ENCODE results near the gene ATXN7L2.
"Not testable (repeated sequence)": the region's sequence is repeated elsewhere in the genome, so short reads cannot be mapped to it uniquely, and the experiment has no call there.

ATXN7L2 gene

DNA sequence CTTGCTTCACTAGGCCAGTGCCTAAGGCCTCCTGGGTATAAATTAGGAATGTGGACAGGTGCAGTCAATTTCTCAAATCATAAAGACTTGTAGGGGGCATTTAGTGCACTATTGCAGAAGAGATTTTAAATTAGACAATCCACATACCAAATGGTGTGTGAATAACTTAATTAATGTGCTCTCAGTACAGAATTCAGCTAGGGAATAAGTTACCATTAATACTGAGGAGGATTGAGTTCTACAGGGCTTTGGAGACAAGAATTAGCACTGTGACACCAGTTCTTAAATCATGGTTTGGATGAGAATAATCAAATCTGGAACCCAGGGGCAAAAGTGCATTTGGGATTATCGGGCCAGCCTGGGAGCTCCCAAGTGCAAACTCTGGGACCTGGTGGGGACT lies 15.6 kb upstream of the ATXN7L2 start:
- TF ChIP-seq, protein P1, sequence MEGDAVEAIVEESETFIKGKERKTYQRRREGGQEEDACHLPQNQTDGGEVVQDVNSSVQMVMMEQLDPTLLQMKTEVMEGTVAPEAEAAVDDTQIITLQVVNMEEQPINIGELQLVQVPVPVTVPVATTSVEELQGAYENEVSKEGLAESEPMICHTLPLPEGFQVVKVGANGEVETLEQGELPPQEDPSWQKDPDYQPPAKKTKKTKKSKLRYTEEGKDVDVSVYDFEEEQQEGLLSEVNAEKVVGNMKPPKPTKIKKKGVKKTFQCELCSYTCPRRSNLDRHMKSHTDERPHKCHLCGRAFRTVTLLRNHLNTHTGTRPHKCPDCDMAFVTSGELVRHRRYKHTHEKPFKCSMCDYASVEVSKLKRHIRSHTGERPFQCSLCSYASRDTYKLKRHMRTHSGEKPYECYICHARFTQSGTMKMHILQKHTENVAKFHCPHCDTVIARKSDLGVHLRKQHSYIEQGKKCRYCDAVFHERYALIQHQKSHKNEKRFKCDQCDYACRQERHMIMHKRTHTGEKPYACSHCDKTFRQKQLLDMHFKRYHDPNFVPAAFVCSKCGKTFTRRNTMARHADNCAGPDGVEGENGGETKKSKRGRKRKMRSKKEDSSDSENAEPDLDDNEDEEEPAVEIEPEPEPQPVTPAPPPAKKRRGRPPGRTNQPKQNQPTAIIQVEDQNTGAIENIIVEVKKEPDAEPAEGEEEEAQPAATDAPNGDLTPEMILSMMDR (IDR thresholded peaks at IDR 0.05; ENCODE audit: control insufficient read depth, insufficient read depth, low read depth, low read length, missing control alignments), result no peak
- no peak for DNase-seq (ENCODE audit: low read depth)
- no peak overlapping the region for H3K4me3 ChIP-seq (ENCODE audit: control insufficient read depth, low read depth, low read length)

DNA sequence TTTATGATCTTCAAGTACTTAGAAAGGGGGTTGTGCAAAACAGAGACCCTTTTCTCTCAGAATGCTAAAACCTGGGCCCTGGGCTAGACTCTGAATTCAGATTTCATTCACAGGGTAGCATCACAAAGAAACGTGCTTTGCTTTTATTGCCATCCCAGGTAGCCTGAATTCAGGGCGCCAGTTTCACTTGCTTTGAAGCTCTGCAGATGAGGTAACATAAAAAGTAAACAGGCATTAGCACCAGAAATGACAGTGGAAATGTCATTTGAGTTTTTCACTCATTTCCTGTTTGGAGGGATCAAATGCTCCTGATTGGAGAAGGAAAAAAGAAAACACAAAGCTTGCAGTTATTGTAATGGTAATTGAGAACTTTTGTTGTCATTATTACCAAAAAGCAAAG lies 14.8 kb upstream of the ATXN7L2 start:
- H3K4me3 ChIP-seq (ENCODE audit: control insufficient read depth, low read depth, low read length), result no peak overlapping the region
- TF ChIP-seq, protein P1 (IDR thresholded peaks at IDR 0.05; ENCODE audit: control insufficient read depth, insufficient read depth, low read depth, low read length, missing control alignments), result no peak
- no peak for DNase-seq (ENCODE audit: low read depth)

- TF ChIP-seq, protein P1 (IDR thresholded peaks at IDR 0.05; ENCODE audit: control insufficient read depth, insufficient read depth, low read depth, low read length, missing control alignments), result no peak
- no peak for DNase-seq (ENCODE audit: low read depth)
- H3K4me3 ChIP-seq (ENCODE audit: control insufficient read depth, low read depth, low read length), result no peak overlapping the region
Measured at GRCh38 chr1:109470245-109470644, 13.5 kb upstream of the ATXN7L2 start.

DNA sequence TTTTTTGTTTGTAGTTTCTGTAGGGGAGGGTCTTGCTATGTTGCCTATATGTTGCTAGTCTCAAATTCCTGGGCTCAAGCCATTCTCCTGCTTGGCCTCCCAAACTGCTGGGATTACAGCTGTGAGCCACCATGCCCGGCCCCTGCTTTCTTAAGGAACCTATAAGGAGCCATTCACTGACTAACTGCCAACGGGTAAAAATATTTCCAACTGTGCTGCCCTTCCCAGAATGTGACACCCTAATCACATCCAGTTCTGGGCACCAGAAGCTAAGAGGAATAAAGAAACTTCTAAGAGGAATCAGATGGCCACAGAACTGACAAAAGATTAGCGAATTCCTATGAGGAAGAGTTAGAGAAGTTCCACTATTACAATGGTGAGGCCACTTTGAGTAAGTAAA lies 10.9 kb upstream of the ATXN7L2 start:
- no peak for DNase-seq (ENCODE audit: low read depth)
- H3K4me3 ChIP-seq (ENCODE audit: control insufficient read depth, low read depth, low read length), result no peak overlapping the region

DNA sequence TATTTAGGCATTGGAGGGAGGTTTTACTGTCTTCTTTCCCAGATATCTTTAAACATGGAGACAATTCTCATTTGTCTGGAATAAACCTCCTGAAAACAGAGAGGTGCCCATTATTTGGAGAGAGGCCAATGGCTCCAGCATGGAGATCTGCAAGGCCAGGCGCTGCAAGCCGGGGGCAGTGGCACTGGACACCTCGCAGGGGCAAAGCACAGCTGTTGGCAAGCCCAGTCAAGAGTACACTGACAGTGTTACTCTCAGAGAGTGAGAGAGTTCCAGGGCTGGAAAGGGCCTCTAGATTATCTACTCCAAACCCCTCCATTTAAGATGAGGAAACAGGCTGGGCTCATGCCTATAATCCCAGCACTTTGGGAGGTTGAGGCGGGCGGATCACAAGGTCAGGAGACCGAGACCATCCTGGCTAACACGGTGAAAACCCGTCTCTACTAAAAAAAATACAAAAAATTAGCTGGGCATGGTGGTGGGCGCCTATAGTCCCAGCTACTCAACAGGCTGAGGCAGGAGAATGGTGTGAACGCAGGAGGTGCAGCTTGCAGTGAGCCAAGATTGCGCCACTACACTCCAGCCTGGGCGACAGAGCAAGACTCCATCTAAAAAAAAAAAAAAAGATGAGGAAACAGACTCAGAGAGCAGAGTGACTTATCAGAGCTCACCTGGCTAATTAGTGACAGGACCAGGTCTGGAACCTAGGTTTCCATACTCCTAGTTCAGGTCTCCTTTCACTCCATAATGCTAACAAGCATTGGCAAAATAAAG lies 10.2 kb upstream of the ATXN7L2 start:
- not testable (repeated sequence) for H3K4me3 ChIP-seq (ENCODE audit: control insufficient read depth, low read depth, low read length); DNase-seq (ENCODE audit: low read depth)

More for the DNA sequence above, 10.9 kb upstream of the ATXN7L2 start:
- TF ChIP-seq, protein P1 (IDR thresholded peaks at IDR 0.05; ENCODE audit: control insufficient read depth, insufficient read depth, low read depth, low read length, missing control alignments), result no peak

- no peak overlapping the region for H3K4me3 ChIP-seq (ENCODE audit: control insufficient read depth, low read depth, low read length)
- DNase-seq (ENCODE audit: low read depth), result no peak
- TF ChIP-seq, protein P1 (IDR thresholded peaks at IDR 0.05; ENCODE audit: control insufficient read depth, insufficient read depth, low read depth, low read length, missing control alignments), result no peak
Measured at GRCh38 chr1:109474697-109475096, 9.0 kb upstream of the ATXN7L2 start.

DNA sequence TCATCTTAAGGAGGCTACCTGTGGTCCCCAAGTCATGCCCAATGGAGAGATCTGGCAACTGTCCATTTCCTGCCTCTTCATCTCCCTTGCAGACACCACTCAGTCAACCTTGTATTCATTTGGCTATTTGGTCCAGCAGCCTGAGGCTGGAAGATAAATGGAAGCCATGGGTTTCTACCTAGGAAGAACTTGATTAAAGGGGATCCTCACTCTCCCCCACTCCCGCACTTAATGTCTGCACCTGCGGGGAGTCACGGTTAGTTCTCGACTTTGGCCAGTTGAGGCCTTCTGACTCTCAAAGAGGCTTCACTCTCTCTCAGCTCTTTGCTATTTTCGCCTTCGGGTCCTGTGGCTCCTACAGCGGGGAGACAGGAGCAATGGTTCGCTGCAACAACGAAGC lies 8.4 kb upstream of the ATXN7L2 start:
- TF ChIP-seq, protein P1 (IDR thresholded peaks at IDR 0.05; ENCODE audit: control insufficient read depth, insufficient read depth, low read depth, low read length, missing control alignments), result no peak
- no peak for DNase-seq (ENCODE audit: low read depth)
- no peak overlapping the region for H3K4me3 ChIP-seq (ENCODE audit: control insufficient read depth, low read depth, low read length)
